ENCODE data around the gene GNAZ.

GNAZ gene

GRCh38 chr22:23159291-23159630 lies 88.9 kb downstream of the GNAZ start:
- no peak for DNase-seq

GRCh38 chr22:23161029-23161428 lies 90.7 kb downstream of the GNAZ start:
- DNase-seq, result no peak

- no peak for DNase-seq
Measured at GRCh38 chr22:23161574-23161973, 91.3 kb downstream of the GNAZ start.

GRCh38 chr22:23163665-23164064 lies 93.3 kb downstream of the GNAZ start:
- DNase-seq, result no peak

GRCh38 chr22:23164091-23164490 lies 93.8 kb downstream of the GNAZ start:
- no peak for DNase-seq

- DNase-seq, result no peak
Measured at GRCh38 chr22:23166042-23166831, 95.9 kb downstream of the GNAZ start.

GRCh38 chr22:23166841-23167616 lies 96.7 kb downstream of the GNAZ start:
- no peak for DNase-seq

GRCh38 chr22:23168391-23169042 lies 98.2 kb downstream of the GNAZ start:
- DNase-seq, result no peak

- no peak for DNase-seq
Measured at GRCh38 chr22:23169043-23169406, 98.7 kb downstream of the GNAZ start.
